ENCODE data around the gene LZIC. TPM values are rescaled to one million over a fixed set of nuclear protein-coding genes. Genes with fewer than 3 reads are reported as not detected.

Gene LZIC
- total and polyA plus RNA-seq, 9 of the 15 experiments (the other 6 are each of a cell fraction or from before 2014, with no cell fraction given): 32.9 to 109 (median 61.7) TPM

- Histone ChIP-seq H3K4me3 (no peak overlapping the region), H3K4me1 (replicated peaks in 1 of 2; ENCODE audit: control insufficient read depth in 2 of 2, insufficient read depth in 2 of 2, low read length in 2 of 2) (peaks cover 29 to 38% of the 10 kb centered on the region in 2 experiments; a peak in 4 of 5 replicates), H3K27ac (ENCODE audit: extremely low read depth, low read depth, low read length) (no peak overlapping the region), H3K9me1 (ENCODE audit: control insufficient read depth, insufficient read depth, low read length) (peaks cover 3% of the 10 kb centered on the region), H3K9ac (ENCODE audit: insufficient read depth in 1 of 2, low read depth in 2 of 2, low read length in 2 of 2) (no peak overlapping the region), H3K4me2 (ENCODE audit: insufficient read depth, low read length) (no peak overlapping the region), H3K27me3 (ENCODE audit: control insufficient read depth in 2 of 2, insufficient read depth in 2 of 2, low read length in 2 of 2) (no peaks in the 10 kb centered on the region), H3K79me2 (ENCODE audit: control insufficient read depth, insufficient read depth, low read length) (peaks cover 11% of the 10 kb centered on the region), H3K36me3 (ENCODE audit: control insufficient read depth, insufficient read depth, low read length) (no peaks in the 10 kb centered on the region), H4K20me1 (replicated peaks; ENCODE audit: control insufficient read depth, insufficient read depth, low read length) (peaks cover 7% of the 10 kb centered on the region; the same call in 1 of the 2 replicates), H2AFZ (ENCODE audit: low read depth, low read length) (no peak overlapping the region), H3K9me3 (replicated peaks; ENCODE audit: control insufficient read depth, insufficient read depth, low read depth, low read length) (no peaks in the 10 kb centered on the region)
- WGBS (ENCODE audit: insufficient coverage, low coverage, missing lambda C conversion rate): 35% methylated on average over 3 of the region's 3 CpGs
- POLR2A ChIA-PET: interaction anchor here (0.6 to 1.3 kb wide), 7 partner anchors 10 to 99 kb away, joined by 3 to 6 read pairs (median 3); partner anchors contain the start of gene NMNAT1
- ATAC-seq (no peak), FAIRE-seq (no peak), DNase-seq (ENCODE audit: extremely low read depth in 1 of 4, low spot score in 3 of 4) (no peak)
- CTCF ChIA-PET (ENCODE audit: low intra/inter-chr PET ratio): no interaction called here
- BruUV-seq (replicated peaks): no TSS peak
- in situ Hi-C loops (cut with MboI) (no loop called here), intact Hi-C loops (cut with micrococcal nuclease) (no loop called here)
- TF ChIP-seq HOMEZ (CRISPR knock-in tag; IDR thresholded peaks at IDR 0.05) (no peak), FOS (IDR thresholded peaks at IDR 0.05; ENCODE audit: extremely low read depth, insufficient read length) (no peak), U2AF1 (optimal IDR thresholded peaks at IDR 0.05; ENCODE audit: low read depth, low read length) (no peak), MAFG (tag; conservative IDR thresholded peaks at IDR 0.05) (no peak), PML (IDR thresholded peaks at IDR 0.05; ENCODE audit: low read length) (no peak), ZBTB5 (IDR thresholded peaks at IDR 0.05) (no peak), SAP30 (IDR thresholded peaks at IDR 0.05; ENCODE audit: borderline replicate concordance, insufficient read depth, low read depth, low read length, poor library complexity, severe bottlenecking) (no peak), MIER1 (IDR thresholded peaks at IDR 0.05; ENCODE audit: low read depth) (no peak), E2F5 (CRISPR knock-in tag; IDR thresholded peaks at IDR 0.05) (no peak), RBM34 (IDR thresholded peaks at IDR 0.05; ENCODE audit: borderline replicate concordance, insufficient read depth, low read length) (no peak), MNT (conservative IDR thresholded peaks at IDR 0.05) (no peak), ZNF449 (CRISPR knock-in tag; IDR thresholded peaks at IDR 0.05) (no peak), ZNF512 (tag; IDR thresholded peaks at IDR 0.05) (no peak)
Measured at GRCh38 chr1:9904596-9904995, 38.6 kb downstream of the LZIC start.

Measured in K562 (cell line).